ENCODE data around the gene CPOX.

The CPOX gene

GRCh38 chr3:98534734-98535133 lies 58.7 kb downstream of the CPOX start:
- DNase-seq (ENCODE audit: low spot score): no peak

- no peak for DNase-seq (ENCODE audit: low spot score)
These were observed 59.2 kb downstream of the CPOX start for GRCh38 chr3:98534168-98534567.

GRCh38 chr3:98532709-98533571 lies 60.5 kb downstream of the CPOX start:
- no peak for DNase-seq (ENCODE audit: low spot score)

- DNase-seq (ENCODE audit: low spot score): no peak
These were observed 61.2 kb downstream of the CPOX start for GRCh38 chr3:98532275-98532637.

GRCh38 chr3:98531622-98532274 lies 61.7 kb downstream of the CPOX start, which contains the start of gene GPR15:
TSS of gene GPR15 (plus strand) at chr3:98531978. CDS start at chr3:98532034, 56 bp downstream.
- no peak for DNase-seq (ENCODE audit: low spot score)

- DNase-seq (ENCODE audit: low spot score): no peak
These were observed 62.7 kb downstream of the CPOX start for GRCh38 chr3:98530676-98531075.

- DNase-seq (ENCODE audit: low spot score): no peak
These were observed 63.5 kb downstream of the CPOX start for GRCh38 chr3:98529856-98530459.
